K562 (cell line): ENCODE data around the gene SDE2. TPM values are rescaled to one million over a fixed set of nuclear protein-coding genes. Genes with fewer than 3 reads are reported as not detected.
A peak's percentile ranks its signal among the peaks of the same experiment; 100 is the strongest.

ENCODE experiments used
- ARID1B ChIP-seq: fragments of 450-650 bp; IDR thresholded peaks from 2 replicates; pipeline ENCODE4 v1.6.1; 2016; ENCODE audit warnings: antibody characterized with exemption, mild to moderate bottlenecking, inconsistent platforms
- CBX5 ChIP-seq: IDR thresholded peaks from 2 replicates; pipeline ENCODE4 v1.6.1; 2014; ENCODE audit warnings: low read depth, borderline replicate concordance
- EP300 ChIP-seq: IDR thresholded peaks from 2 replicates; pipeline ENCODE4 v1.6.1; 2012; ENCODE audit warnings: low read length, improper control_type of control experiment
- ETS1 ChIP-seq: conservative IDR thresholded peaks from 2 replicates; pipeline ENCODE4 v1.6.1; 2011; ENCODE audit warnings: low read depth, mild to moderate bottlenecking, low read length; ENCODE audit not compliant: control insufficient read depth
- FOXA3 ChIP-seq, 2 experiments: fragments of 450-650 bp in 1 of 2; sonication (generic) in 1 of 2; formaldehyde crosslinking; IDR thresholded peaks in 1 of 2; conservative IDR thresholded peaks in 1 of 2; 2 replicates each; pipeline versions ENCODE4 v1.4.0 to v1.8.0; 2020 to 2022; ENCODE audit warnings: mild to moderate bottlenecking in 2 of 2, missing genetic modification reagents in 1 of 2
- HDAC2 ChIP-seq: fragments of 450-650 bp; IDR thresholded peaks from 2 replicates; pipeline ENCODE4 v1.6.1; 2016; ENCODE audit warnings: mild to moderate bottlenecking
- NFIC ChIP-seq: fragments of 450-650 bp; IDR thresholded peaks from 2 replicates; pipeline ENCODE4 v1.6.1; 2017; ENCODE audit warnings: mild to moderate bottlenecking, inconsistent platforms
- NFRKB ChIP-seq: fragments of 450-650 bp; IDR thresholded peaks from 2 replicates; pipeline ENCODE4 v1.6.1; 2016; ENCODE audit warnings: low read depth
- PHB ChIP-seq: fragments of 250-450 bp; sonication (Bioruptor Pico); IDR thresholded peaks from 2 replicates; pipeline ENCODE4 v1.5.0; 2021
- RNF2 ChIP-seq: sonication (generic); IDR thresholded peaks from 2 replicates; pipeline ENCODE4 v1.6.1; 2016
- ZC3H11A ChIP-seq: IDR thresholded peaks from 2 replicates; pipeline ENCODE4 v1.6.1; 2012; ENCODE audit warnings: low read depth, low read length, improper control_type of control experiment
- ZNF609 ChIP-seq: sonication (generic); formaldehyde crosslinking; IDR thresholded peaks from 2 replicates; pipeline ENCODE4 v1.8.1; 2023; ENCODE audit warnings: missing genetic modification reagents, mild to moderate bottlenecking, borderline replicate concordance
- ZNF830 ChIP-seq: fragments of 250-450 bp; sonication (Bioruptor Pico); IDR thresholded peaks from 2 replicates; pipeline ENCODE4 v1.5.0; 2021; ENCODE audit warnings: mild to moderate bottlenecking
- polyA plus RNA-seq, 8 experiments: library from polyadenylated mRNA; depleted of rRNA in 4 of 8; stranded (reverse) in 5 of 8; unstranded in 3 of 8; fragments of >200 nt; fragmentation: Nextera tagmentation in 2 of 8; fragmentation: Illumina TruSeq in 1 of 8; extraction: Ambion mirVana in 2 of 8; extraction: Trizol in 1 of 8; gene quantifications; 2 replicates each; pipeline versions ENCODE4 v1.2.1 to v1.2.3, GENCODE V29; 2011 to 2014; ENCODE audit warnings: inconsistent platforms in 1 of 8, missing spikeins in 1 of 8
- total RNA-seq, 7 experiments: library from RNA; depleted of rRNA in 6 of 7; stranded (reverse); fragments of >200 nt in 6 of 7; fragmentation: Illumina TruSeq in 2 of 7; extraction: Trizol in 2 of 7; gene quantifications; 2 replicates each; pipeline versions ENCODE4 v1.2.1 to v1.2.3, GENCODE V29; 2011 to 2021; ENCODE audit warnings: low replicate concordance in 1 of 7
- TF ChIP-seq, protein P1 (sequence below): fragments of 250-450 bp; sonication (Bioruptor Pico); IDR thresholded peaks from 2 replicates; pipeline ENCODE4 v1.4.0; 2020; ENCODE audit warnings: mild to moderate bottlenecking
- TF ChIP-seq, protein P2 (sequence below): fragments of 250-450 bp; sonication (Bioruptor Pico); IDR thresholded peaks from 2 replicates; pipeline ENCODE4 v1.5.0; 2021; ENCODE audit warnings: mild to moderate bottlenecking, moderate library complexity

SDE2 gene
- total and polyA plus RNA-seq, 9 of the 15 experiments (the other 6 are each of a cell fraction or from before 2014, with no cell fraction given): 14.3 to 62.3 (median 46.0) TPM

DNA sequence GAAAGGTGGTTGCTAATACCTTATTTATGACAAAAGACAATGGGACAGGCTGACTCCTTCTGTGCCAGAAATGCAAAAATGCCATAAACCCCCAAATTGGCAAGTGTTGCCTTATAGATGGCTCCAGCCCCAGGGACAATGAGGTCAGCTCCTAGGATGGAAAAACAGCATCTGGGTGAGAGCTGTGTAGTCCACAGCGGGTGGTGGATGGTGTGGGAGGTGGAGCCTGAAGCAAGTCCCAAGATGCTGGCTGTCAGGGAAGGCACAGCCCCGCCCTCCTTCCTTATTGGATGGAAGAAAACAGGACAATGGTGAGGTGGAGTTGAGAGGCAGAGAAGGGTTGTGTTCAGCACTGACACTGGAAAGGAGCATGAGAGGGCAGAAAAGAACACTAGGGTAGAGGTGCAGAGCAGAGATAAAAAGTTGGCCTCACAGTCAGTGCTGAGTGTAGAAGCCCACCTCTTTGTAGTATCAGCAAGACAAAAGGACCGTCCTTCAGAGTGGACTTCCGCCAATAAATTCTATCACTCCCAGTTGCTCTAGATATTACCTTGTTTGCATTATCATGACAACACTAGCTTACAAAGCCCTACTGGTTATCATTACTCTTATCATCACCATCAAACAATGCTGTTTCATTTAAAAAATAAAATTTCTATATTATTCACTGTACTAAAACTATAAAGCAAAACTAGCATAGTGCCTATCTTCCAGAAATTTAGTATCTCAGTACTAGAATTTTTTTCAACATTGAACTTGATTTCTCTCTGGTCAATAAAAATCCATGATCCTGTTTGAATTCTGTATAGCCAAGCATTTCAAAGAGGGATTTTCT is 3.7 kb upstream of the SDE2 start (continued):
- TF ChIP-seq ZNF609 (CRISPR knock-in tag): no peak
- TF ChIP-seq NFRKB: no peak
- no peak for TF ChIP-seq ETS1
- peak; percentile 88; the same call in 1 of the 2 replicates for TF ChIP-seq EP300
- no peak for TF ChIP-seq ZNF830 (CRISPR knock-in tag)
- peak; percentile 86 for TF ChIP-seq NFIC
- no peak for TF ChIP-seq PHB
- peak; percentile 80 for TF ChIP-seq RNF2
- TF ChIP-seq FOXA3 (CRISPR knock-in tag; conservative IDR thresholded peaks at IDR 0.05 in 1 of 2, IDR thresholded peaks at IDR 0.05 in 1 of 2): peak in 1 of 2 experiments; percentile 42; a peak in 1 of 4 replicates
- peak; percentile 96 for TF ChIP-seq ARID1B
- TF ChIP-seq, protein P1, sequence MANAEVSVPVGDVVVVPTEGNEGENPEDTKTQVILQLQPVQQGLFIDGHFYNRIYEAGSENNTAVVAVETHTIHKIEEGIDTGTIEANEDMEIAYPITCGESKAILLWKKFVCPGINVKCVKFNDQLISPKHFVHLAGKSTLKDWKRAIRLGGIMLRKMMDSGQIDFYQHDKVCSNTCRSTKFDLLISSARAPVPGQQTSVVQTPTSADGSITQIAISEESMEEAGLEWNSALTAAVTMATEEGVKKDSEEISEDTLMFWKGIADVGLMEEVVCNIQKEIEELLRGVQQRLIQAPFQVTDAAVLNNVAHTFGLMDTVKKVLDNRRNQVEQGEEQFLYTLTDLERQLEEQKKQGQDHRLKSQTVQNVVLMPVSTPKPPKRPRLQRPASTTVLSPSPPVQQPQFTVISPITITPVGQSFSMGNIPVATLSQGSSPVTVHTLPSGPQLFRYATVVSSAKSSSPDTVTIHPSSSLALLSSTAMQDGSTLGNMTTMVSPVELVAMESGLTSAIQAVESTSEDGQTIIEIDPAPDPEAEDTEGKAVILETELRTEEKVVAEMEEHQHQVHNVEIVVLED (CRISPR knock-in tag): no peak
- peak; percentile 85 for TF ChIP-seq HDAC2
- 0 out of 2 replicates have a peak, but pooled peaks have one; percentile 37 for TF ChIP-seq ZC3H11A
- TF ChIP-seq, protein P2, sequence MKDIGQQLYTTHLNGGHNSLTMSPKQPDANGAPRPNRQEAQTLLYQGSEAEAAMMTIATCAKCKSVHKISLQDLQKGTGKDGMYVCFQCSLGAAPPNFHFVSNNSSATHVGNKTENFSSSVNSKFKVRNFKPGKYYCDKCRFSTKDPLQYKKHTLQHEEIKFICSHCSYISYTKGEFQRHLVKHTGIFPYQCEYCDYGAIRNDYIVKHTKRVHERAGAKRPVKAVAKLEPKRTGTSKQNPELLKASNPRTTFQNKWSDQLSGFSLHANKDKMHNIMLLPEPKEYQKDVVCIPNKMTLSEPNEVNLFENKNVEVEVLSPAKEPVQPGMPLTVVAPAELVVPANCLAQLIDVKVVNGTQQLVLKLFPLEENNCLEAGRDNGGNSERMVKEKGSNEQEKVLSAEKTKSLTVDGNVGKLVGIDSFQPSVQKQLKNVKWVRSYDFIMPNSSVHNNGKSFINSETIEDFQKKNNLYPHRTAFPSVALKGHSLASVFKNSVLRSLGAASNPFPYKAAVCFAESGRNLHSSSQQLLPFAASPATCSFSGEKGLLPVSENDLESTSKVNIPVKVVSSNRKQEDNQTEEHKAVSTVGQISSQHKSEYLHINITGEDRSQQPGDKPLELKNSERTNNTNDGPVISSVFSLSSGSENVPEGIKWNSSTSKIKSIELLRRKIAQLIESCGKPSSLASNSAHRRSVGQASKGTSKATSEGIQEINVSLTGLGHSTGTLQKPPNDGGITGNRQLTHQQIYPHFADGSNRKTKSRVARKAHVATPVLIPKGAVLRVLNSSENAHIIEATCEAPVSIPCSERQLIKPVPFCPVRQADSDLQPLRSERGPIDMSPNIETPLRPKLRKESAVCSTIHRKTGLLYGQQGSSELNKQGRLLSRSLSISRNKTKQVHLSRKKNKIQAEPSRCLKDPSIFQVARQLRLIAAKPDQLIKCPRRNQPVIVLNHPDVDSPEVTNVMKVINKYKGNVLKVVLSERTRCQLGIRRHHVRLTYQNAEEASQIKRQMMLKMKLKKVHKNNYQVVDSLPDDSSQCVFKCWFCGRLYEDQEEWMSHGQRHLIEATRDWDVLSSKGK: no peak
- no peak; the same call in 1 of the 2 replicates for TF ChIP-seq CBX5
